ENCODE measurements around the gene MYLIP. TPM values are rescaled to one million over a fixed set of nuclear protein-coding genes. Genes with fewer than 3 reads are reported as not detected.

Gene MYLIP
- total RNA-seq, 1 donor from 2014 or later = 20.2 TPM

Other genes starting within 250 kb of the MYLIP start
- gene GMPR, start 109.5 kb downstream of the MYLIP start, total RNA-seq = 10.9 and 13.6 TPM in 2 replicates